Stimulated activated CD8-positive, alpha-beta memory T cell treated with anti-CD3 and anti-CD28 coated beads, Interleukin-15, amount 100 ng/mL, for 48 hours (primary cell): ENCODE results near the gene ST8SIA1.
"Not testable (repeated sequence)": the region's sequence is repeated elsewhere in the genome, so short reads cannot be mapped to it uniquely, and the experiment has no call there.

ENCODE experiments used
- DNase-seq, 2 donors: peaks; one replicate each; pipeline ENCODE4 v3.0.0-alpha.2; 2020; ENCODE audit warnings: low read depth in 2 of 2

Gene ST8SIA1

GRCh38 chr12:22334410-22335100 is at the start of gene ST8SIA1:
TSS of gene ST8SIA1 (minus strand) at chr12:22334707. CDS start at chr12:22334232, 475 bp downstream.
- DNase-seq, result peak; percentile 16 to 29

- DNase-seq, result no peak
Observed at GRCh38 chr12:22380031-22380430, 45.5 kb upstream of the ST8SIA1 start.

GRCh38 chr12:22377731-22378496 is 43.4 kb upstream of the ST8SIA1 start:
- no peak for DNase-seq

- DNase-seq, result not testable (repeated sequence)
Observed at GRCh38 chr12:22376596-22377150, 42.2 kb upstream of the ST8SIA1 start.

DNA sequence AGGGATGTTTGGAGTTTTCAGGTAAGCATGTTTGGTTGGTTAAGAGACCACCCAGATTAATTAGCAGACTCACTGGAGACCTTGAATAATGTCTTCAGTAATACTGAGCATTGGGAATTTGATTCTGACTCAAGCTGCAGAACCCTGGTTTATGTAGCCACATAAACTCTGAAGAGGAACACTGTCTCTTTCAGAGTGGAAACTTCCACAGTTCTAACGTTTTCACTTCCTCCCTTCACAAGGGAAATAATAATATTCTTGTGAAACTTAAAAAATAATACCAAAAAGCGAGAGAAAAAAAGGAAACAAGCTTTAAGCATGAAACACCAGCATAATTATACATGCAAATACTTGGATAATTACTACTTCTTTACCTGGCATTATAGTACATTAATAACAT is 40.0 kb upstream of the ST8SIA1 start:
- no peak for DNase-seq

- DNase-seq, result no peak
Observed at GRCh38 chr12:22372277-22372837, 37.9 kb upstream of the ST8SIA1 start.

- DNase-seq, result no peak
Observed at GRCh38 chr12:22366181-22366580, 31.7 kb upstream of the ST8SIA1 start.

DNA sequence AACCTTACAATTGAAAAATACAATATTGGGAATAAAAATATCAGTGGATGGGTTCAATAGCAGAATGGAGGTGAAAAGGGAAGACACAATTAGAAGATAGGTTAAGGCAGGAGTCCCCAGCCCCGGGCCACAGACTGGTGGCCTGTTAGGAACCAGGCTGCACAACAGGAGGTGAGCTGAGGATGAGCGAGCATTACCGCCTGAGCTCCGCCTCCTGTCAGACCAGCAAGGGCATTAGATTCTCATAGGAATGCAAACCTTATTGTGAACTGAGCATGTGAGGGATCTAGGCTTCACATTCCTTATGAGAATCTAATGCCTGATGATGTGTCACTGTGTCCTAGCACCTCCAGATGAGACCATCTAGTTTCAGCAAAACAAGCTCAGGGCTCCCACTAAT is 27.3 kb upstream of the ST8SIA1 start:
- no peak for DNase-seq

DNA sequence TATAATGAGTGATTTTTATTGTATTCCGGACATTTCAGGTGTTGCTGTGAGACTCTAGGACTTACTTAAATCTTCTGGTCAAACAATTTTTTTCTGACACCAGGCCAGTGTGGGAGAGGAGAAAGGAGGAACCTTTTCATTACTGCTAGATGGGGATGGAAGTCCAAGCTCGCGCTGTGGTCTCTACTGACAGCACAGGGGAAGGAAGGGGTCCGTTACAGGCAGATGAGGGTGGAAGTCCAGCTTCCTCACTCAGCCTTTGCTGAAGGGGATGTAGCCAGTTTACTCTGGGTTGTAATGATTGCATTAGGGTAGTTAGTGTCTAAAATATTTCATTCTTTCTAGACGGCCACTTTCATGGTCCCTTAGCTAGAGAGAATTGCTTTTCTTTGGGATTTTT is 26.3 kb upstream of the ST8SIA1 start:
- DNase-seq, result no peak

- no peak for DNase-seq
Observed at GRCh38 chr12:22357531-22357930, 23.0 kb upstream of the ST8SIA1 start.

GRCh38 chr12:22356231-22356630 is 21.7 kb upstream of the ST8SIA1 start:
- no peak for DNase-seq

- DNase-seq, result no peak
Observed at GRCh38 chr12:22355011-22355580, 20.6 kb upstream of the ST8SIA1 start.

DNA sequence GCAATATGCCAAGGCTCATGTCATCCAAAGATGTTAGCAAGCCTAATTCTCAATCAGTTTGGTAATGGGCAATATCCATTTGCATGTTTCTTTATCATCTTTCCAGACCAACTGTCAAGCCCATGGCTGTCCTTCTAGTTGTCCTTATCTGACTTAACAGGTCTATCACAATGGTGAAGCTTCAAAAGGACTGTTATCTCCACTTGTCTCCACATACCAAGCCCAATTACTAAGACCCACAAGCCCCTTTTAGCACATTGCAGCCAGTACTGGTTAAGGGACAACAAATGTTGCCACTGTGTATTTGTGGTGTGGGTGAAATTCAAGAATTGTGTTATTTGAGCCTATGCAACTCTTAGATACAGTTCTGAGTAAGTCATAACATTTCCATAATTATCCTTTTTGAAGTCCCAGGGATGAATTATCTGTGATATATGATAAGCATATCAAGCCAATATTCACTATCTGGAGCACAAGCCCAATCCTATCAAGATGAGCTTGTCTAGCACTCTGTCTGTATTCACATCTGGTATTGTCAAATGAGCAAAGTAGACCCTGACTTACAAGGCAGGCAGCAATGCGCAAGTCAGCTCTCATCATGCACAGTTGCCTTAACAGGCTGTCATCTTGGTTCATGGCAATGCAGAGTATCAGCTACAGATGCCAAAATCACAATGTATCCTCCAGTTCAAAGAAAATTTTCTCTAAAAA is 19.3 kb upstream of the ST8SIA1 start:
- DNase-seq, result no peak

GRCh38 chr12:22350886-22351285 is 16.4 kb upstream of the ST8SIA1 start:
- DNase-seq, result no peak

DNA sequence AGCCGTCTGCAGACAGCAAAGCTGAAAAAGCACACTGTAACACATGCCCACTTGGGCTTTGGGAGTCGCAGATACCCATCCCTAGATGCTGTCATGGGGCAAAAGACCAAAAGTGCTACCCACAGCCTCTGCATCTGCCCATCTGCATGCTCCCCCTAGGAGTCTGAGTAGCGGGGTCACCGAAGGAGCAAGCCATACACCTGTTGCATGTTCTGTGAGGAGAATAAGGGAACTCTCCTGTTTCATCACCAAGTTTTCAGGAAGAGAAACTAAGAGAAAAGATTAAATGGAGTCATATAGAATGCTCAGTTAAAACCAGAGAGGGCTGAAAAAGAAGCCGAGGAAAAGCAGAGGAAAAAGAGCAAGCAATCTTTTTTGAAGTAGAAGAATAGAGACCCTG is 13.7 kb upstream of the ST8SIA1 start:
- no peak for DNase-seq

GRCh38 chr12:22340143-22340542 is 5.6 kb upstream of the ST8SIA1 start:
- no peak for DNase-seq

- DNase-seq, result no peak
Observed at GRCh38 chr12:22339691-22340090, 5.2 kb upstream of the ST8SIA1 start.

GRCh38 chr12:22335794-22336166 is 1.3 kb upstream of the ST8SIA1 start:
- DNase-seq, result no peak

- no peak for DNase-seq
Observed at GRCh38 chr12:22333713-22334409, 646 bp downstream of the ST8SIA1 start.

DNA sequence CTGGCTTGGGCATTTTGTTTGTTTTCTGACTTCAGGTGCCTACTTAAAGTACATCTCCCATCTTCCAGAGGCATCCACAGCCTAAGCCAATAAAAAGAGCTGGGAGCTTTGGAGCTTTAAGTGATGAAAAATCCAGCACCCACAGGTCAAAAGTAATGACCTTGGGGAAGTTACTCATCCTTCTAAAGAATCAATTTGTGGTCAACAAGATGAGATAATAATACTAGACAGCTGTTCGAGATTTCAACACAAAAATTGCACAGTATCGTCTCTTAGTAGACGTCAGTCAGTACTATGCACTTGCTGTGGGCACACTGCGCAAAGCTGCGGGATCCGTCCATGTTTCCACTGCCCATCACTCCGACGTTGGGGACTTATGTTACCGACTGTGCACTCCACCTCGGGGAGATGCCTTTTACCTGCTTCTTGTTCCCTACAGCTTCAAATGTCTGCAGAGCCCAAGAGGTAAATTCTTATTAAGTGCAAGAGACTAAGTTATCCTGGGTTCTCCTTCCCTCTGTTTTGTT is 1.3 kb downstream of the ST8SIA1 start:
- no peak for DNase-seq

DNA sequence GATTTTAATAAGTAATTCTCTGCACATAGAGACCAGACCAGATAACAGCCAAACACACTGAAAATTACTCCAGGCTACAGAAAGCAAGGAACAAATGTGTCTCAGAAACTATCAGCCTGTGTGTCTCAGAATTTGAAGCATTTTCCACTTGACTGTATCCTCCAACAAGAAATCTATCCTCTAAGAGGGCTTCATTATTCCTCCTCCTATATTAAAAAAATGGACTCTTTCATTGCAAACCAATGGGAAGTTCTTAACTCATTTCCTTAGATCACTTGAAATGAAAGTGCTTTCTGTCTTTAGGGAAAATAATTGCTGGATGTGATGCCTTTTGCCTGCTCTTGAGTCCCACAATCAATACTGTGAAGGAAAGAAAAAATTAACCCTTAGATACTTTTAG is 2.3 kb downstream of the ST8SIA1 start:
- no peak for DNase-seq
